GM23338 (cell line): Measurements from ENCODE around the gene CHRNA7. TPM values are rescaled to one million over a fixed set of nuclear protein-coding genes. Genes with fewer than 3 reads are reported as not detected.

ENCODE experiments used
- ATAC-seq: fragments of 200-7000 bp; cut with Tn5 transposase; 3 replicates; pipeline ENCODE4 v1.9.1; 2020
- DNase-seq: peaks from one replicate; pipeline ENCODE4 v3.0.0-alpha.2; 2015; ENCODE audit warnings: low spot score
- H2AFZ ChIP-seq: fragments of 200-600 bp; sonication (generic); 2 replicates; pipeline ENCODE4 v1.8.0; 2016; ENCODE audit warnings: antibody characterized with exemption, mild to moderate bottlenecking, moderate library complexity
- H3F3A ChIP-seq: fragments of 200-600 bp; sonication (generic); replicated peaks from 2 replicates; pipeline ENCODE4 v1.8.0; 2017; ENCODE audit warnings: antibody characterized with exemption, mixed run types, low read depth
- H3K27ac ChIP-seq: fragments of 200-600 bp; sonication (generic); 2 replicates; pipeline ENCODE4 v1.6.1; 2016; ENCODE audit warnings: low read depth
- H3K27me3 ChIP-seq: fragments of 200-600 bp; sonication (generic); 2 replicates; pipeline ENCODE4 v1.8.0; 2016; ENCODE audit warnings: mild to moderate bottlenecking, mixed run types, moderate library complexity; ENCODE audit not compliant: insufficient read depth
- H3K36me3 ChIP-seq: fragments of 200-600 bp; sonication (generic); 2 replicates; pipeline ENCODE4 v1.8.0; 2016; ENCODE audit warnings: mild to moderate bottlenecking; ENCODE audit not compliant: insufficient read depth
- H3K4me1 ChIP-seq: fragments of 200-600 bp; sonication (generic); 2 replicates; pipeline ENCODE4 v1.8.0; 2016; ENCODE audit warnings: mild to moderate bottlenecking, moderate library complexity; ENCODE audit not compliant: insufficient read depth
- H3K4me2 ChIP-seq: fragments of 200-600 bp; sonication (generic); 2 replicates; pipeline ENCODE4 v1.7.1; 2017; ENCODE audit warnings: mixed run types
- H3K4me3 ChIP-seq: fragments of 200-600 bp; sonication (generic); 2 replicates; pipeline ENCODE4 v1.6.1; 2016; ENCODE audit warnings: mixed run types
- H3K79me2 ChIP-seq: fragments of 200-600 bp; sonication (generic); replicated peaks from 2 replicates; pipeline ENCODE4 v1.8.0; 2017; ENCODE audit warnings: mild to moderate bottlenecking; ENCODE audit not compliant: insufficient read depth
- H3K9me2 ChIP-seq: fragments of 200-600 bp; sonication (generic); 2 replicates; pipeline ENCODE4 v1.8.0; 2017; ENCODE audit not compliant: insufficient read depth
- H4K20me1 ChIP-seq: fragments of 200-600 bp; sonication (generic); replicated peaks from 2 replicates; pipeline ENCODE4 v1.8.0; 2017; ENCODE audit warnings: mild to moderate bottlenecking; ENCODE audit not compliant: insufficient read depth
- H3K27ac Mint-ChIP-seq: 2 replicates; pipeline ENCODE4 v1.8.0; 2020; ENCODE audit warnings: inconsistent platforms, mild to moderate bottlenecking, moderate library complexity, mixed read lengths
- H3K27me3 Mint-ChIP-seq: 3 replicates; pipeline ENCODE4 v1.8.0; 2022; ENCODE audit warnings: low read depth, mild to moderate bottlenecking, moderate library complexity, mixed read lengths, inconsistent platforms; ENCODE audit not compliant: insufficient read depth, poor library complexity
- H3K36me3 Mint-ChIP-seq: 3 replicates; pipeline ENCODE4 v1.8.0; 2021; ENCODE audit warnings: low read depth, mild to moderate bottlenecking, inconsistent platforms, moderate library complexity, mixed read lengths
- H3K4me1 Mint-ChIP-seq: 3 replicates; pipeline ENCODE4 v1.8.0; 2020; ENCODE audit warnings: mild to moderate bottlenecking, inconsistent platforms, mixed read lengths
- H3K4me3 Mint-ChIP-seq: 3 replicates; pipeline ENCODE4 v1.8.0; 2021; ENCODE audit warnings: moderate library complexity, mild to moderate bottlenecking, inconsistent platforms, mixed read lengths
- H3K9me3 Mint-ChIP-seq: 3 replicates; pipeline ENCODE4 v1.8.0; 2020; ENCODE audit warnings: moderate library complexity, mild to moderate bottlenecking, inconsistent platforms, mixed read lengths
- CREB1 ChIP-seq: fragments of 250-450 bp; sonication (Bioruptor Pico); IDR thresholded peaks from 2 replicates; pipeline ENCODE4 v1.5.0; 2020; ENCODE audit warnings: low read depth, mild to moderate bottlenecking, moderate library complexity
- EZH2 ChIP-seq: fragments of 200-600 bp; sonication (generic); IDR thresholded peaks from one replicate; pipeline ENCODE4 v1.8.0; 2017; ENCODE audit warnings: antibody characterized with exemption, mild to moderate bottlenecking, low read depth; ENCODE audit not compliant: unreplicated experiment
- EZH2phosphoT487 ChIP-seq: fragments of 200-600 bp; sonication (generic); IDR thresholded peaks from one replicate; pipeline ENCODE4 v1.8.1; 2018; ENCODE audit warnings: antibody characterized with exemption; ENCODE audit not compliant: unreplicated experiment
- JUNB ChIP-seq: IDR thresholded peaks from one replicate; pipeline ENCODE4 v1.6.1; 2016; ENCODE audit warnings: antibody characterized with exemption; ENCODE audit not compliant: unreplicated experiment
- NANOG ChIP-seq: IDR thresholded peaks from 2 replicates; pipeline ENCODE4 v1.6.1; 2016; ENCODE audit warnings: antibody characterized with exemption, borderline replicate concordance
- POLR2AphosphoS5 ChIP-seq: IDR thresholded peaks from 2 replicates; pipeline ENCODE4 v1.6.1; 2016; ENCODE audit warnings: antibody characterized with exemption, low read depth
- STAT1 ChIP-seq: IDR thresholded peaks from one replicate; pipeline ENCODE4 v1.6.1; 2016; ENCODE audit warnings: antibody characterized with exemption; ENCODE audit not compliant: unreplicated experiment
- ZNF114 ChIP-seq: fragments of 250-450 bp; sonication (Bioruptor Pico); IDR thresholded peaks from 2 replicates; pipeline ENCODE4 v1.5.0; 2020; ENCODE audit warnings: mild to moderate bottlenecking, moderate library complexity
- ZNF331 ChIP-seq: fragments of 250-450 bp; sonication (Bioruptor Pico); IDR thresholded peaks from 2 replicates; pipeline ENCODE4 v1.5.0; 2020; ENCODE audit warnings: low read depth, mild to moderate bottlenecking, moderate library complexity
- polyA plus RNA-seq: library from polyadenylated mRNA; unstranded; fragments of >200 nt; fragmentation: Nextera tagmentation; extraction: Ambion mirVana; gene quantifications from 2 replicates; pipeline ENCODE4 v1.2.1, GENCODE V29; 2016
- total RNA-seq: library from RNA; depleted of rRNA; stranded (reverse); fragments of >200 nt; shearing (Covaris generic); gene quantifications from 2 replicates; pipeline ENCODE4 v1.2.3, GENCODE V29; 2014
- TF ChIP-seq, protein P1 (sequence below): fragments of 250-450 bp; sonication (Bioruptor Pico); IDR thresholded peaks from 2 replicates; pipeline ENCODE4 v1.5.0; 2020; ENCODE audit warnings: mild to moderate bottlenecking, moderate library complexity
- TF ChIP-seq, protein P2 (sequence below), 2 experiments: fragments of 200-600 bp in 1 of 2; sonication (generic) in 1 of 2; conservative IDR thresholded peaks; 2 replicates each; pipeline versions ENCODE4 v1.5.1 to v1.6.1; 2016 to 2017; ENCODE audit warnings: antibody characterized with exemption in 2 of 2, low read depth in 2 of 2, mild to moderate bottlenecking in 2 of 2, moderate library complexity in 1 of 2
- TF ChIP-seq, protein P3 (sequence below): IDR thresholded peaks from one replicate; pipeline ENCODE4 v1.6.1; 2018; ENCODE audit warnings: antibody characterized with exemption; ENCODE audit not compliant: unreplicated experiment
- TF ChIP-seq, protein P4 (sequence below): IDR thresholded peaks from 2 replicates; pipeline ENCODE4 v1.6.1; 2016; ENCODE audit warnings: antibody characterized with exemption

Gene CHRNA7
- total and polyA plus RNA-seq, 2 experiments from 2014 or later: 4.6 to 8.2 TPM

DNA sequence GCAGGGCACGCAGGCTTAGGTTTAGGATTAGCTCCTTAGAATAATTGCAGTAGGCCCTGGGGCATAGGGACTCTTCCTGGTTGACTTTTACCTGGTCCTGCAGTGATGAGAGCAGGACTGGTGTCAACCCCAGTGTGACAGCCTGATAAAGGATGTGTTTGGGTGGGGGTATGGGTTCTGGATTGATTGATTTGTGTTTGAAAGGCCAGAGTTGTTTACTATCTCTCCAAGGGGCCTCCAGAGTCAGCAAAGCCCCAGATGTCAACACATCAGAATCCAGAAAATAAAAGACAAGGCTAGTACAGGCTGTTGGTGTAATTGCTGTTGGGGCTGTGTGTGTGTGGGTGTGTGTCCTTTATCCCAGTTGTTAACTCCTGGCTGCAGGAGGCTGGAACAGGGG lies 122.3 kb downstream of the CHRNA7 start:
- TF ChIP-seq, protein P1, sequence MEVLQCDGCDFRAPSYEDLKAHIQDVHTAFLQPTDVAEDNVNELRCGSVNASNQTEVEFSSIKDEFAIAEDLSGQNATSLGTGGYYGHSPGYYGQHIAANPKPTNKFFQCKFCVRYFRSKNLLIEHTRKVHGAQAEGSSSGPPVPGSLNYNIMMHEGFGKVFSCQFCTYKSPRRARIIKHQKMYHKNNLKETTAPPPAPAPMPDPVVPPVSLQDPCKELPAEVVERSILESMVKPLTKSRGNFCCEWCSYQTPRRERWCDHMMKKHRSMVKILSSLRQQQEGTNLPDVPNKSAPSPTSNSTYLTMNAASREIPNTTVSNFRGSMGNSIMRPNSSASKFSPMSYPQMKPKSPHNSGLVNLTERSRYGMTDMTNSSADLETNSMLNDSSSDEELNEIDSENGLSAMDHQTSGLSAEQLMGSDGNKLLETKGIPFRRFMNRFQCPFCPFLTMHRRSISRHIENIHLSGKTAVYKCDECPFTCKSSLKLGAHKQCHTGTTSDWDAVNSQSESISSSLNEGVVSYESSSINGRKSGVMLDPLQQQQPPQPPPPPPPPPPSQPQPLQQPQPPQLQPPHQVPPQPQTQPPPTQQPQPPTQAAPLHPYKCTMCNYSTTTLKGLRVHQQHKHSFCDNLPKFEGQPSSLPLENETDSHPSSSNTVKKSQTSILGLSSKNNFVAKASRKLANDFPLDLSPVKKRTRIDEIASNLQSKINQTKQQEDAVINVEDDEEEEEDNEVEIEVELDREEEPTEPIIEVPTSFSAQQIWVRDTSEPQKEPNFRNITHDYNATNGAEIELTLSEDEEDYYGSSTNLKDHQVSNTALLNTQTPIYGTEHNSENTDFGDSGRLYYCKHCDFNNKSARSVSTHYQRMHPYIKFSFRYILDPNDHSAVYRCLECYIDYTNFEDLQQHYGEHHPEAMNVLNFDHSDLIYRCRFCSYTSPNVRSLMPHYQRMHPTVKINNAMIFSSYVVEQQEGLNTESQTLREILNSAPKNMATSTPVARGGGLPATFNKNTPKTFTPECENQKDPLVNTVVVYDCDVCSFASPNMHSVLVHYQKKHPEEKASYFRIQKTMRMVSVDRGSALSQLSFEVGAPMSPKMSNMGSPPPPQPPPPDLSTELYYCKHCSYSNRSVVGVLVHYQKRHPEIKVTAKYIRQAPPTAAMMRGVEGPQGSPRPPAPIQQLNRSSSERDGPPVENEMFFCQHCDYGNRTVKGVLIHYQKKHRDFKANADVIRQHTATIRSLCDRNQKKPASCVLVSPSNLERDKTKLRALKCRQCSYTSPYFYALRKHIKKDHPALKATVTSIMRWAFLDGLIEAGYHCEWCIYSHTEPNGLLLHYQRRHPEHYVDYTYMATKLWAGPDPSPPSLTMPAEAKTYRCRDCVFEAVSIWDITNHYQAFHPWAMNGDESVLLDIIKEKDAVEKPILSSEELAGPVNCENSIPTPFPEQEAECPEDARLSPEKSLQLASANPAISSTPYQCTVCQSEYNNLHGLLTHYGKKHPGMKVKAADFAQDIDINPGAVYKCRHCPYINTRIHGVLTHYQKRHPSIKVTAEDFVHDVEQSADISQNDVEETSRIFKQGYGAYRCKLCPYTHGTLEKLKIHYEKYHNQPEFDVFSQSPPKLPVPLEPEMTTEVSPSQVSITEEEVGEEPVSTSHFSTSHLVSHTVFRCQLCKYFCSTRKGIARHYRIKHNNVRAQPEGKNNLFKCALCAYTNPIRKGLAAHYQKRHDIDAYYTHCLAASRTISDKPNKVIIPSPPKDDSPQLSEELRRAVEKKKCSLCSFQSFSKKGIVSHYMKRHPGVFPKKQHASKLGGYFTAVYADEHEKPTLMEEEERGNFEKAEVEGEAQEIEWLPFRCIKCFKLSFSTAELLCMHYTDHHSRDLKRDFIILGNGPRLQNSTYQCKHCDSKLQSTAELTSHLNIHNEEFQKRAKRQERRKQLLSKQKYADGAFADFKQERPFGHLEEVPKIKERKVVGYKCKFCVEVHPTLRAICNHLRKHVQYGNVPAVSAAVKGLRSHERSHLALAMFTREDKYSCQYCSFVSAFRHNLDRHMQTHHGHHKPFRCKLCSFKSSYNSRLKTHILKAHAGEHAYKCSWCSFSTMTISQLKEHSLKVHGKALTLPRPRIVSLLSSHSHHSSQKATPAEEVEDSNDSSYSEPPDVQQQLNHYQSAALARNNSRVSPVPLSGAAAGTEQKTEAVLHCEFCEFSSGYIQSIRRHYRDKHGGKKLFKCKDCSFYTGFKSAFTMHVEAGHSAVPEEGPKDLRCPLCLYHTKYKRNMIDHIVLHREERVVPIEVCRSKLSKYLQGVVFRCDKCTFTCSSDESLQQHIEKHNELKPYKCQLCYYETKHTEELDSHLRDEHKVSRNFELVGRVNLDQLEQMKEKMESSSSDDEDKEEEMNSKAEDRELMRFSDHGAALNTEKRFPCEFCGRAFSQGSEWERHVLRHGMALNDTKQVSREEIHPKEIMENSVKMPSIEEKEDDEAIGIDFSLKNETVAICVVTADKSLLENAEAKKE (CRISPR knock-in tag): no peak
- TF ChIP-seq POLR2AphosphoS5 (no peak), CREB1 (CRISPR knock-in tag) (no peak), EZH2 (no peak), JUNB (no peak), EZH2phosphoT487 (no peak), STAT1 (no peak), NANOG (no peak), ZNF331 (CRISPR knock-in tag) (no peak), ZNF114 (CRISPR knock-in tag) (no peak)
- TF ChIP-seq, protein P2, sequence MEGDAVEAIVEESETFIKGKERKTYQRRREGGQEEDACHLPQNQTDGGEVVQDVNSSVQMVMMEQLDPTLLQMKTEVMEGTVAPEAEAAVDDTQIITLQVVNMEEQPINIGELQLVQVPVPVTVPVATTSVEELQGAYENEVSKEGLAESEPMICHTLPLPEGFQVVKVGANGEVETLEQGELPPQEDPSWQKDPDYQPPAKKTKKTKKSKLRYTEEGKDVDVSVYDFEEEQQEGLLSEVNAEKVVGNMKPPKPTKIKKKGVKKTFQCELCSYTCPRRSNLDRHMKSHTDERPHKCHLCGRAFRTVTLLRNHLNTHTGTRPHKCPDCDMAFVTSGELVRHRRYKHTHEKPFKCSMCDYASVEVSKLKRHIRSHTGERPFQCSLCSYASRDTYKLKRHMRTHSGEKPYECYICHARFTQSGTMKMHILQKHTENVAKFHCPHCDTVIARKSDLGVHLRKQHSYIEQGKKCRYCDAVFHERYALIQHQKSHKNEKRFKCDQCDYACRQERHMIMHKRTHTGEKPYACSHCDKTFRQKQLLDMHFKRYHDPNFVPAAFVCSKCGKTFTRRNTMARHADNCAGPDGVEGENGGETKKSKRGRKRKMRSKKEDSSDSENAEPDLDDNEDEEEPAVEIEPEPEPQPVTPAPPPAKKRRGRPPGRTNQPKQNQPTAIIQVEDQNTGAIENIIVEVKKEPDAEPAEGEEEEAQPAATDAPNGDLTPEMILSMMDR (conservative IDR thresholded peaks at IDR 0.05; ENCODE audit: low read depth in 2 of 2): no peak
- TF ChIP-seq, protein P3, sequence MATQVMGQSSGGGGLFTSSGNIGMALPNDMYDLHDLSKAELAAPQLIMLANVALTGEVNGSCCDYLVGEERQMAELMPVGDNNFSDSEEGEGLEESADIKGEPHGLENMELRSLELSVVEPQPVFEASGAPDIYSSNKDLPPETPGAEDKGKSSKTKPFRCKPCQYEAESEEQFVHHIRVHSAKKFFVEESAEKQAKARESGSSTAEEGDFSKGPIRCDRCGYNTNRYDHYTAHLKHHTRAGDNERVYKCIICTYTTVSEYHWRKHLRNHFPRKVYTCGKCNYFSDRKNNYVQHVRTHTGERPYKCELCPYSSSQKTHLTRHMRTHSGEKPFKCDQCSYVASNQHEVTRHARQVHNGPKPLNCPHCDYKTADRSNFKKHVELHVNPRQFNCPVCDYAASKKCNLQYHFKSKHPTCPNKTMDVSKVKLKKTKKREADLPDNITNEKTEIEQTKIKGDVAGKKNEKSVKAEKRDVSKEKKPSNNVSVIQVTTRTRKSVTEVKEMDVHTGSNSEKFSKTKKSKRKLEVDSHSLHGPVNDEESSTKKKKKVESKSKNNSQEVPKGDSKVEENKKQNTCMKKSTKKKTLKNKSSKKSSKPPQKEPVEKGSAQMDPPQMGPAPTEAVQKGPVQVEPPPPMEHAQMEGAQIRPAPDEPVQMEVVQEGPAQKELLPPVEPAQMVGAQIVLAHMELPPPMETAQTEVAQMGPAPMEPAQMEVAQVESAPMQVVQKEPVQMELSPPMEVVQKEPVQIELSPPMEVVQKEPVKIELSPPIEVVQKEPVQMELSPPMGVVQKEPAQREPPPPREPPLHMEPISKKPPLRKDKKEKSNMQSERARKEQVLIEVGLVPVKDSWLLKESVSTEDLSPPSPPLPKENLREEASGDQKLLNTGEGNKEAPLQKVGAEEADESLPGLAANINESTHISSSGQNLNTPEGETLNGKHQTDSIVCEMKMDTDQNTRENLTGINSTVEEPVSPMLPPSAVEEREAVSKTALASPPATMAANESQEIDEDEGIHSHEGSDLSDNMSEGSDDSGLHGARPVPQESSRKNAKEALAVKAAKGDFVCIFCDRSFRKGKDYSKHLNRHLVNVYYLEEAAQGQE: no peak
- TF ChIP-seq, protein P4, sequence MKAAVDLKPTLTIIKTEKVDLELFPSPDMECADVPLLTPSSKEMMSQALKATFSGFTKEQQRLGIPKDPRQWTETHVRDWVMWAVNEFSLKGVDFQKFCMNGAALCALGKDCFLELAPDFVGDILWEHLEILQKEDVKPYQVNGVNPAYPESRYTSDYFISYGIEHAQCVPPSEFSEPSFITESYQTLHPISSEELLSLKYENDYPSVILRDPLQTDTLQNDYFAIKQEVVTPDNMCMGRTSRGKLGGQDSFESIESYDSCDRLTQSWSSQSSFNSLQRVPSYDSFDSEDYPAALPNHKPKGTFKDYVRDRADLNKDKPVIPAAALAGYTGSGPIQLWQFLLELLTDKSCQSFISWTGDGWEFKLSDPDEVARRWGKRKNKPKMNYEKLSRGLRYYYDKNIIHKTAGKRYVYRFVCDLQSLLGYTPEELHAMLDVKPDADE: no peak
- Mint-ChIP-seq H3K27me3 (peaks cover 7% of the 10 kb centered on the region), H3K9me3 (no peaks in the 10 kb centered on the region), H3K4me3 (no peak overlapping the region), H3K27ac (0 out of 2 replicates have a peak overlapping the region, but pooled peaks have one; percentile 48), H3K4me1 (peaks cover 23% of the 10 kb centered on the region), H3K36me3 (no peaks in the 10 kb centered on the region)
- Histone ChIP-seq H3K9me2 (no peaks in the 10 kb centered on the region), H3K4me2 (no peak overlapping the region), H3K27me3 (no peaks in the 10 kb centered on the region), H3K36me3 (no peaks in the 10 kb centered on the region), H3K27ac (peak overlapping the region; percentile 61; the same call in 1 of the 2 replicates), H3K4me1 (peaks cover 21% of the 10 kb centered on the region), H2AFZ (no peak overlapping the region), H3F3A (no peaks in the 10 kb centered on the region), H3K79me2 (no peaks in the 10 kb centered on the region), H4K20me1 (no peaks in the 10 kb centered on the region), H3K4me3 (no peak overlapping the region)
- ATAC-seq (peak; percentile 47), DNase-seq (peak; percentile 29)
